ENCODE results near the gene NFYC.

Gene NFYC

GRCh38 chr1:40784141-40784770 lies 92.8 kb downstream of the NFYC start (continued):
- TF ChIP-seq GLIS2 (tag by site-specific recombination; IDR thresholded peaks at IDR 0.05) (peak; percentile 41; the same call in 1 of the 2 replicates), ZNF529 (tag by site-specific recombination; IDR thresholded peaks at IDR 0.05; ENCODE audit: insufficient replicate concordance) (no peak), ZBTB49 (tag by site-specific recombination; IDR thresholded peaks at IDR 0.05; ENCODE audit: low read depth) (no peak), BCL11A (tag by site-specific recombination; IDR thresholded peaks at IDR 0.05; ENCODE audit: low read depth) (peak; percentile 69; the same call in 1 of the 2 replicates), MZF1 (tag by site-specific recombination; IDR thresholded peaks at IDR 0.05; ENCODE audit: borderline replicate concordance) (no peak), ZNF610 (tag by site-specific recombination; IDR thresholded peaks at IDR 0.05; ENCODE audit: borderline replicate concordance) (no peak), RBAK (tag by site-specific recombination; IDR thresholded peaks at IDR 0.05) (no peak), AEBP2 (tag by site-specific recombination; IDR thresholded peaks at IDR 0.05; ENCODE audit: borderline replicate concordance) (no peak), ZNF560 (tag by site-specific recombination; IDR thresholded peaks at IDR 0.05; ENCODE audit: borderline replicate concordance) (no peak), ZNF335 (tag by site-specific recombination; conservative IDR thresholded peaks at IDR 0.05) (peak; percentile 15; the same call in 1 of the 2 replicates), KLF7 (tag by site-specific recombination; IDR thresholded peaks at IDR 0.05; ENCODE audit: borderline replicate concordance) (no peak), ZSCAN30 (tag by site-specific recombination; IDR thresholded peaks at IDR 0.05) (no peak), ZNF558 (tag by site-specific recombination; IDR thresholded peaks at IDR 0.05) (no peak), ZBTB7A (tag by site-specific recombination; IDR thresholded peaks at IDR 0.05; ENCODE audit: low read depth) (peak; percentile 45; the same call in 1 of the 2 replicates), ZNF555 (tag by site-specific recombination; conservative IDR thresholded peaks at IDR 0.05) (no peak), PATZ1 (tag by site-specific recombination; IDR thresholded peaks at IDR 0.05) (peak; percentile 61; the same call in 1 of the 2 replicates), ZNF544 (tag by site-specific recombination; IDR thresholded peaks at IDR 0.05) (no peak), ZNF571 (tag by site-specific recombination; IDR thresholded peaks at IDR 0.05) (no peak), SP3 (tag by site-specific recombination; IDR thresholded peaks at IDR 0.05) (peak; percentile 54), ZNF837 (tag by site-specific recombination; IDR thresholded peaks at IDR 0.05) (no peak), TCF7L2 (IDR thresholded peaks at IDR 0.05; ENCODE audit: borderline replicate concordance, low read depth, low read length) (no peak), ZNF830 (tag by site-specific recombination; IDR thresholded peaks at IDR 0.05; ENCODE audit: low read depth) (no peak), PRDM1 (tag by site-specific recombination; IDR thresholded peaks at IDR 0.05) (no peak), ZNF747 (tag by site-specific recombination; IDR thresholded peaks at IDR 0.05) (no peak), ZBTB17 (tag by site-specific recombination; IDR thresholded peaks at IDR 0.05) (0 out of 2 replicates have a peak, but pooled peaks have one; percentile 16), PRDM4 (tag by site-specific recombination; IDR thresholded peaks at IDR 0.05) (no peak), ZNF366 (tag by site-specific recombination; conservative IDR thresholded peaks at IDR 0.05) (no peak)
- TF ChIP-seq, protein P1, sequence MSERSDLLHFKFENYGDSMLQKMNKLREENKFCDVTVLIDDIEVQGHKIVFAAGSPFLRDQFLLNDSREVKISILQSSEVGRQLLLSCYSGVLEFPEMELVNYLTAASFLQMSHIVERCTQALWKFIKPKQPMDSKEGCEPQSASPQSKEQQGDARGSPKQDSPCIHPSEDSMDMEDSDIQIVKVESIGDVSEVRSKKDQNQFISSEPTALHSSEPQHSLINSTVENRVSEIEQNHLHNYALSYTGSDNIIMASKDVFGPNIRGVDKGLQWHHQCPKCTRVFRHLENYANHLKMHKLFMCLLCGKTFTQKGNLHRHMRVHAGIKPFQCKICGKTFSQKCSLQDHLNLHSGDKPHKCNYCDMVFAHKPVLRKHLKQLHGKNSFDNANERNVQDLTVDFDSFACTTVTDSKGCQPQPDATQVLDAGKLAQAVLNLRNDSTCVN (tag by site-specific recombination; optimal IDR thresholded peaks at IDR 0.05) = peak; percentile 55
- TF ChIP-seq, protein P2, sequence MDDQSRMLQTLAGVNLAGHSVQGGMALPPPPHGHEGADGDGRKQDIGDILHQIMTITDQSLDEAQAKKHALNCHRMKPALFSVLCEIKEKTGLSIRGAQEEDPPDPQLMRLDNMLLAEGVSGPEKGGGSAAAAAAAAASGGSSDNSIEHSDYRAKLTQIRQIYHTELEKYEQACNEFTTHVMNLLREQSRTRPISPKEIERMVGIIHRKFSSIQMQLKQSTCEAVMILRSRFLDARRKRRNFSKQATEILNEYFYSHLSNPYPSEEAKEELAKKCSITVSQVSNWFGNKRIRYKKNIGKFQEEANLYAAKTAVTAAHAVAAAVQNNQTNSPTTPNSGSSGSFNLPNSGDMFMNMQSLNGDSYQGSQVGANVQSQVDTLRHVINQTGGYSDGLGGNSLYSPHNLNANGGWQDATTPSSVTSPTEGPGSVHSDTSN (CRISPR knock-in tag; IDR thresholded peaks at IDR 0.05) = no peak

Data from HEK293 (cell line).